K562 (cell line): ENCODE measurements around the gene KLHL8. TPM values are rescaled to one million over a fixed set of nuclear protein-coding genes. Genes with fewer than 3 reads are reported as not detected.

Source experiments
- ATAC-seq: fragments of 200-7000 bp; cut with Tn5 transposase; 3 replicates; pipeline ENCODE4 v1.9.1; 2020; ENCODE audit warnings: moderate library complexity
- BruUV-seq: library from RNA; stranded (reverse); fragments of 400-500 nt; replicated peaks from 2 replicates; lab custom pipeline; 2021; lab: Mats Ljungman, UMichigan
- CTCF ChIA-PET: fragments of 300-600 bp; formaldehyde crosslinking; extraction: SDS; loops from one replicate; lab custom pipeline; 2021; ENCODE audit warnings: low intra/inter-chr PET ratio; lab: Yijun Ruan, JAX
- POLR2A ChIA-PET: fragments of 300-600, 350-650 bp; sonication (Branson Sonifier 250); formaldehyde crosslinking; extraction: SDS; loops from one replicate; lab custom pipeline; 2021; ENCODE audit warnings: antibody characterized with exemption, inconsistent platforms; lab: Yijun Ruan, JAX
- DNase-seq, 4 experiments: peaks; one replicate each; pipeline versions ENCODE4 v3.0.0 to v3.0.0-alpha.2; 2011 to 2018; ENCODE audit warnings: low spot score in 3 of 4, mixed read lengths in 3 of 4; ENCODE audit errors: extremely low read depth in 1 of 4
- FAIRE-seq: peaks from 2 replicates; lab custom pipeline; 2011; peaks lifted over from hg19 to GRCh38; lab: Jason Lieb, UNC
- H2AFZ ChIP-seq: 2 replicates; pipeline ENCODE4 v1.6.0; 2011; ENCODE audit warnings: low read depth, low read length, control low read depth, inconsistent platforms
- H3K27ac ChIP-seq: fragments of 200-600 bp; 3 replicates; pipeline ENCODE4 v1.8.0; 2011; ENCODE audit warnings: low read depth, mild to moderate bottlenecking, control low read depth, inconsistent platforms, low read length, moderate library complexity, mixed read lengths; ENCODE audit errors: extremely low read depth
- H3K27me3 ChIP-seq, 2 experiments: fragments of 300-600 bp in 1 of 2; 2 replicates in 1 of 2; 3 replicates in 1 of 2; pipeline versions ENCODE4 v1.6.0 to v1.8.0; 2011; ENCODE audit warnings: inconsistent platforms in 2 of 2, low read length in 2 of 2, mild to moderate bottlenecking in 1 of 2, mixed read lengths in 1 of 2, moderate library complexity in 1 of 2; ENCODE audit not compliant: control insufficient read depth in 2 of 2, insufficient read depth in 2 of 2
- H3K36me3 ChIP-seq: fragments of 300-600 bp; 3 replicates; pipeline ENCODE4 v1.8.0; 2011; ENCODE audit warnings: mild to moderate bottlenecking, low read length, inconsistent platforms; ENCODE audit not compliant: control insufficient read depth, insufficient read depth
- H3K4me1 ChIP-seq, 2 experiments: fragments of 200-600 bp in 1 of 2; replicated peaks in 1 of 2; 2 replicates in 1 of 2; 3 replicates in 1 of 2; pipeline versions ENCODE4 v1.5.1 to v1.8.0; 2011; ENCODE audit warnings: inconsistent platforms in 2 of 2, low read length in 2 of 2, mild to moderate bottlenecking in 1 of 2, mixed read lengths in 1 of 2, moderate library complexity in 1 of 2; ENCODE audit not compliant: control insufficient read depth in 2 of 2, insufficient read depth in 2 of 2
- H3K4me2 ChIP-seq: 2 replicates; pipeline ENCODE4 v1.6.1; 2011; ENCODE audit warnings: low read length, control low read depth, inconsistent platforms, mixed read lengths; ENCODE audit not compliant: insufficient read depth
- H3K4me3 ChIP-seq: fragments of 200-600 bp; sonication (generic), shearing (Covaris generic); 2 replicates; pipeline ENCODE4 v1.5.1; 2016; ENCODE audit warnings: control low read depth, inconsistent platforms
- H3K79me2 ChIP-seq: fragments of 200-600 bp; 3 replicates; pipeline ENCODE4 v1.8.0; 2011; ENCODE audit warnings: low read length, inconsistent platforms; ENCODE audit not compliant: control insufficient read depth, insufficient read depth
- H3K9ac ChIP-seq, 2 experiments: 2 replicates each; pipeline versions ENCODE4 v1.6.0 to v1.6.1; 2011; ENCODE audit warnings: low read depth in 2 of 2, low read length in 2 of 2, control low read depth in 1 of 2, inconsistent platforms in 1 of 2, mild to moderate bottlenecking in 1 of 2, mixed read lengths in 1 of 2; ENCODE audit not compliant: insufficient read depth in 1 of 2
- H3K9me1 ChIP-seq: one replicate; pipeline ENCODE4 v1.6.0; 2011; ENCODE audit warnings: inconsistent platforms, mild to moderate bottlenecking, low read length, moderate library complexity; ENCODE audit not compliant: control insufficient read depth, insufficient read depth
- H3K9me3 ChIP-seq: replicated peaks from 2 replicates; pipeline ENCODE4 v1.5.1; 2011; ENCODE audit warnings: low read depth, low read length, inconsistent platforms; ENCODE audit not compliant: control insufficient read depth, insufficient read depth
- H4K20me1 ChIP-seq: replicated peaks from 2 replicates; pipeline ENCODE4 v1.6.1; 2011; ENCODE audit warnings: low read length, inconsistent platforms, mixed read lengths; ENCODE audit not compliant: control insufficient read depth, insufficient read depth
- BRF1 ChIP-seq: IDR thresholded peaks from 3 replicates; pipeline ENCODE4 v1.6.1; 2011; ENCODE audit warnings: borderline replicate concordance, mild to moderate bottlenecking; ENCODE audit not compliant: insufficient read length; ENCODE audit errors: extremely low read depth
- CHD7 ChIP-seq: fragments of 200-600 bp; sonication (generic); IDR thresholded peaks from one replicate; pipeline ENCODE4 v1.6.1; 2012; ENCODE audit warnings: mild to moderate bottlenecking, low read depth, low read length, inconsistent platforms
- E2F3 ChIP-seq: fragments of 250-450 bp; sonication (Bioruptor Pico); IDR thresholded peaks from 2 replicates; pipeline ENCODE4 v1.4.0; 2020; ENCODE audit warnings: mild to moderate bottlenecking
- ERF ChIP-seq: fragments of 450-650 bp; formaldehyde crosslinking; IDR thresholded peaks from 2 replicates; pipeline ENCODE4 v1.4.0; 2020; ENCODE audit warnings: mild to moderate bottlenecking, mixed read lengths
- NCOA2 ChIP-seq, 2 experiments: fragments of 450-650 bp; IDR thresholded peaks; 2 replicates each; pipeline ENCODE4 v1.6.1; 2018; ENCODE audit warnings: mild to moderate bottlenecking in 2 of 2, moderate library complexity in 1 of 2; ENCODE audit not compliant: partially characterized antibody in 2 of 2
- WHSC1 ChIP-seq: IDR thresholded peaks from one replicate; pipeline ENCODE4 v1.6.1; 2012; ENCODE audit warnings: low read length, control low read depth, inconsistent platforms
- ZBED1 ChIP-seq: IDR thresholded peaks from 2 replicates; pipeline ENCODE4 v1.6.1; 2014
- WGBS: fragments of 100-300 bp; shearing (Covaris generic); methylation state at CpG from one replicate; pipeline ENCODE4 v1.1.6; 2016; ENCODE audit warnings: low coverage, mixed read lengths; ENCODE audit not compliant: insufficient coverage; ENCODE audit errors: missing lambda C conversion rate; 5-methylcytosine and 5-hydroxymethylcytosine counted together
- in situ Hi-C: fragments of 300-500 bp; cut with MboI; formaldehyde crosslinking; loops from 4 replicates; pipeline ENCODE4 v1.15.0; 2018; ENCODE audit warnings: inconsistent platforms, mixed read lengths
- intact Hi-C: fragments of 100-400 bp; cut with micrococcal nuclease; formaldehyde crosslinking; loops from 2 replicates; pipeline ENCODE4 v1.14.2; 2022
- polyA plus RNA-seq, 8 experiments: library from polyadenylated mRNA; depleted of rRNA in 4 of 8; stranded (reverse) in 5 of 8; unstranded in 3 of 8; fragments of >200 nt; fragmentation: Nextera tagmentation in 2 of 8; fragmentation: Illumina TruSeq in 1 of 8; extraction: Ambion mirVana in 2 of 8; extraction: Trizol in 1 of 8; gene quantifications; 2 replicates each; pipeline versions ENCODE4 v1.2.1 to v1.2.3, GENCODE V29; 2011 to 2014; ENCODE audit warnings: inconsistent platforms in 1 of 8, missing spikeins in 1 of 8
- total RNA-seq, 7 experiments: library from RNA; depleted of rRNA in 6 of 7; stranded (reverse); fragments of >200 nt in 6 of 7; fragmentation: Illumina TruSeq in 2 of 7; extraction: Trizol in 2 of 7; gene quantifications; 2 replicates each; pipeline versions ENCODE4 v1.2.1 to v1.2.3, GENCODE V29; 2011 to 2021; ENCODE audit warnings: low replicate concordance in 1 of 7
- TF ChIP-seq, protein P1 (sequence below): sonication (generic); formaldehyde crosslinking; IDR thresholded peaks from 2 replicates; pipeline ENCODE4 v1.8.0; 2023; ENCODE audit warnings: mild to moderate bottlenecking, missing genetic modification reagents

The KLHL8 gene
- total and polyA plus RNA-seq, 9 of the 15 experiments (the other 6 are each of a cell fraction or from before 2014, with no cell fraction given) = 8.7 to 25.3 (median 15.7) TPM

DNA sequence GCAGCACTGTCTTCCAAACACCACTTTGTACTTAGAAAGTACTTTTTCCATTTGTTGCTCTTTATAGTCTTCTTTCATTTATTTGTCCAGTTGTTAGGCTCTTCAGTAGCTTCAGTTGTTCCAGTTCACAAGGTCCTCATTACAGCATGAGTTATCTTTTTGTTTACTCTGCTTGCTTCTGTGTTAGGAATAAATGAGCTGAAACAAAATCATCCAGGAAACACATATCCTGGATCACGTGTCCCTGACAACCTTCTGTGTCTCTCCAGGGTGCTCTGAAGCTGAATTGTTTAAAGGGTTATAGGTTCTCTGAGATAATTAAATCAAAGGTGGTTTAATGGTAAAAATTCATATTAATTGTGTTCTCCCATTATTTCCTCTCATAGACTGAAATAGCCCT lies 19.9 kb upstream of the KLHL8 start:
- H3K9ac ChIP-seq = no peak overlapping the region
- H3K27ac ChIP-seq = no peak overlapping the region
- CTCF ChIA-PET = interaction anchor here (1.6 kb wide), 1 partner anchor 90 kb away, joined by 4 read pairs; no protein-coding TSS in a partner anchor
- H3K79me2 ChIP-seq = no peaks in the 10 kb centered on the region
- POLR2A ChIA-PET = interaction anchor here (0.6 kb wide), 1 partner anchor 140 kb away, joined by 3 read pairs; no protein-coding TSS in a partner anchor
- no peaks in the 10 kb centered on the region for H3K9me1 ChIP-seq
- no peak overlapping the region for H3K4me3 ChIP-seq
- H3K4me1 ChIP-seq = peaks cover 0 to 3% of the 10 kb centered on the region in 2 experiments; a peak in 1 of 5 replicates
- no peaks in the 10 kb centered on the region for H4K20me1 ChIP-seq
- in situ Hi-C loops (no loop called here), intact Hi-C loops (no loop called here)
- no peak for FAIRE-seq
- no peaks in the 10 kb centered on the region for H3K36me3 ChIP-seq
- H3K4me2 ChIP-seq = no peak overlapping the region
- peaks cover 11% of the 10 kb centered on the region for H3K9me3 ChIP-seq
- WGBS = 4% methylated on average over 1 of the region's 1 CpG
- H3K27me3 ChIP-seq = no peaks in the 10 kb centered on the region
- H2AFZ ChIP-seq = no peak overlapping the region
- no TSS peak for BruUV-seq
- ATAC-seq = no peak
- DNase-seq = no peak
- TF ChIP-seq, protein P1, sequence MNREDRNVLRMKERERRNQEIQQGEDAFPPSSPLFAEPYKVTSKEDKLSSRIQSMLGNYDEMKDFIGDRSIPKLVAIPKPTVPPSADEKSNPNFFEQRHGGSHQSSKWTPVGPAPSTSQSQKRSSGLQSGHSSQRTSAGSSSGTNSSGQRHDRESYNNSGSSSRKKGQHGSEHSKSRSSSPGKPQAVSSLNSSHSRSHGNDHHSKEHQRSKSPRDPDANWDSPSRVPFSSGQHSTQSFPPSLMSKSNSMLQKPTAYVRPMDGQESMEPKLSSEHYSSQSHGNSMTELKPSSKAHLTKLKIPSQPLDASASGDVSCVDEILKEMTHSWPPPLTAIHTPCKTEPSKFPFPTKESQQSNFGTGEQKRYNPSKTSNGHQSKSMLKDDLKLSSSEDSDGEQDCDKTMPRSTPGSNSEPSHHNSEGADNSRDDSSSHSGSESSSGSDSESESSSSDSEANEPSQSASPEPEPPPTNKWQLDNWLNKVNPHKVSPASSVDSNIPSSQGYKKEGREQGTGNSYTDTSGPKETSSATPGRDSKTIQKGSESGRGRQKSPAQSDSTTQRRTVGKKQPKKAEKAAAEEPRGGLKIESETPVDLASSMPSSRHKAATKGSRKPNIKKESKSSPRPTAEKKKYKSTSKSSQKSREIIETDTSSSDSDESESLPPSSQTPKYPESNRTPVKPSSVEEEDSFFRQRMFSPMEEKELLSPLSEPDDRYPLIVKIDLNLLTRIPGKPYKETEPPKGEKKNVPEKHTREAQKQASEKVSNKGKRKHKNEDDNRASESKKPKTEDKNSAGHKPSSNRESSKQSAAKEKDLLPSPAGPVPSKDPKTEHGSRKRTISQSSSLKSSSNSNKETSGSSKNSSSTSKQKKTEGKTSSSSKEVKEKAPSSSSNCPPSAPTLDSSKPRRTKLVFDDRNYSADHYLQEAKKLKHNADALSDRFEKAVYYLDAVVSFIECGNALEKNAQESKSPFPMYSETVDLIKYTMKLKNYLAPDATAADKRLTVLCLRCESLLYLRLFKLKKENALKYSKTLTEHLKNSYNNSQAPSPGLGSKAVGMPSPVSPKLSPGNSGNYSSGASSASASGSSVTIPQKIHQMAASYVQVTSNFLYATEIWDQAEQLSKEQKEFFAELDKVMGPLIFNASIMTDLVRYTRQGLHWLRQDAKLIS (CRISPR knock-in tag) = no peak
- no peak for TF ChIP-seq BRF1
- TF ChIP-seq NCOA2 (IDR thresholded peaks at IDR 0.05; ENCODE audit: partially characterized antibody in 2 of 2) = no peak
- TF ChIP-seq E2F3 = no peak
- TF ChIP-seq ERF = no peak
- TF ChIP-seq CHD7 = no peak
- TF ChIP-seq WHSC1 = no peak
- TF ChIP-seq ZBED1 = no peak
